ENCODE data around the gene RPL10A.

GRCh38 chr6:35475573-35475972, 7.4 kb downstream of the RPL10A start:
- TF ChIP-seq PATZ1 (CRISPR knock-in tag; IDR thresholded peaks at IDR 0.05; ENCODE audit: borderline replicate concordance) (no peak), CREB5 (CRISPR knock-in tag; IDR thresholded peaks at IDR 0.05; ENCODE audit: low read depth) (no peak)

Measured in SK-N-SH treated with all-trans-retinoic acid at 6 μM for 48 hours (cell line).